K562 (cell line): ENCODE data around the gene PIP4K2A. TPM values are rescaled to one million over a fixed set of nuclear protein-coding genes. Genes with fewer than 3 reads are reported as not detected.

Experiments used
- ATF7 ChIP-seq: fragments of 450-650 bp; IDR thresholded peaks from 2 replicates; pipeline ENCODE4 v1.7.1; 2014; ENCODE audit warnings: mild to moderate bottlenecking, moderate library complexity
- BCOR ChIP-seq: fragments of 450-650 bp; IDR thresholded peaks from 2 replicates; pipeline ENCODE4 v1.6.1; 2016
- CBFA2T2 ChIP-seq: fragments of 450-650 bp; conservative IDR thresholded peaks from 2 replicates; pipeline ENCODE4 v1.6.1; 2017; ENCODE audit warnings: mild to moderate bottlenecking
- DPF2 ChIP-seq: fragments of 450-650 bp; IDR thresholded peaks from 2 replicates; pipeline ENCODE4 v1.6.1; 2016
- ESRRA ChIP-seq: fragments of 450-650 bp; IDR thresholded peaks from 2 replicates; pipeline ENCODE4 v1.6.1; 2014; ENCODE audit warnings: low read depth, mild to moderate bottlenecking, moderate library complexity, borderline replicate concordance
- GATAD2B ChIP-seq: fragments of 450-650 bp; IDR thresholded peaks from 2 replicates; pipeline ENCODE4 v1.6.1; 2017; ENCODE audit warnings: mild to moderate bottlenecking, borderline replicate concordance
- HNRNPLL ChIP-seq: fragments of 200-400 bp; formaldehyde crosslinking; IDR thresholded peaks from 2 replicates; pipeline ENCODE4 v1.6.1; 2017; ENCODE audit warnings: low read length, low read depth, mild to moderate bottlenecking; ENCODE audit not compliant: poor library complexity, severe bottlenecking
- JUND ChIP-seq, 2 experiments: IDR thresholded peaks; 2 replicates in 1 of 2; 3 replicates in 1 of 2; pipeline ENCODE4 v1.6.1; 2011; ENCODE audit warnings: borderline replicate concordance in 2 of 2, low read depth in 2 of 2, low read length in 2 of 2, improper control_type of control experiment in 1 of 2, missing biosample characterization in 1 of 2, missing genetic modification characterization in 1 of 2, missing genetic modification reagents in 1 of 2
- LCOR ChIP-seq: sonication (generic); formaldehyde crosslinking; IDR thresholded peaks from 2 replicates; pipeline ENCODE4 v1.8.0; 2022; ENCODE audit warnings: mild to moderate bottlenecking, missing genetic modification reagents
- MAFG ChIP-seq: fragments of 450-650 bp; conservative IDR thresholded peaks from 2 replicates; pipeline ENCODE4 v1.6.1; 2016; ENCODE audit warnings: missing genetic modification characterization, missing compliant biosample characterization
- RBFOX2 ChIP-seq: fragments of 200-400 bp; formaldehyde crosslinking; IDR thresholded peaks from 2 replicates; pipeline ENCODE4 v1.6.1; 2017; ENCODE audit warnings: low read depth, mild to moderate bottlenecking, low read length, moderate library complexity
- RCOR1 ChIP-seq, 2 experiments: IDR thresholded peaks; 2 replicates each; pipeline ENCODE4 v1.6.1; 2012; ENCODE audit warnings: low read depth in 2 of 2, low read length in 2 of 2, borderline replicate concordance in 1 of 2, improper control_type of control experiment in 1 of 2
- SP1 ChIP-seq: sonication (generic); formaldehyde crosslinking; IDR thresholded peaks from 2 replicates; pipeline ENCODE4 v1.8.1; 2022; ENCODE audit warnings: mild to moderate bottlenecking, missing genetic modification reagents
- TARDBP ChIP-seq: fragments of 450-650 bp; IDR thresholded peaks from 2 replicates; pipeline ENCODE4 v1.6.1; 2016
- ZNF175 ChIP-seq: fragments of 200-800 bp; sonication (Bioruptor generic); IDR thresholded peaks from 2 replicates; pipeline ENCODE4 v1.6.1; 2016; ENCODE audit warnings: low read depth, mild to moderate bottlenecking, missing genetic modification characterization, missing compliant biosample characterization
- ZNF589 ChIP-seq: fragments of 200-800 bp; sonication (Bioruptor generic); IDR thresholded peaks from 2 replicates; pipeline ENCODE4 v1.6.1; 2016; ENCODE audit warnings: low read depth, missing genetic modification characterization, missing compliant biosample characterization
- polyA plus RNA-seq, 8 experiments: library from polyadenylated mRNA; depleted of rRNA in 4 of 8; stranded (reverse) in 5 of 8; unstranded in 3 of 8; fragments of >200 nt; fragmentation: Nextera tagmentation in 2 of 8; fragmentation: Illumina TruSeq in 1 of 8; extraction: Ambion mirVana in 2 of 8; extraction: Trizol in 1 of 8; gene quantifications; 2 replicates each; pipeline versions ENCODE4 v1.2.1 to v1.2.3, GENCODE V29; 2011 to 2014; ENCODE audit warnings: inconsistent platforms in 1 of 8, missing spikeins in 1 of 8
- total RNA-seq, 7 experiments: library from RNA; depleted of rRNA in 6 of 7; stranded (reverse); fragments of >200 nt in 6 of 7; fragmentation: Illumina TruSeq in 2 of 7; extraction: Trizol in 2 of 7; gene quantifications; 2 replicates each; pipeline versions ENCODE4 v1.2.1 to v1.2.3, GENCODE V29; 2011 to 2021; ENCODE audit warnings: low replicate concordance in 1 of 7
- TF ChIP-seq, protein P1 (sequence below): sonication (generic); formaldehyde crosslinking; IDR thresholded peaks from 2 replicates; pipeline ENCODE4 v1.9.0; 2022; ENCODE audit warnings: mild to moderate bottlenecking, missing genetic modification reagents
- TF ChIP-seq, protein P2 (sequence below): fragments of 450-650 bp; IDR thresholded peaks from 2 replicates; pipeline ENCODE4 v1.6.1; 2018; ENCODE audit not compliant: partially characterized antibody
- TF ChIP-seq, protein P3 (sequence below): fragments of 200-800 bp; sonication (Bioruptor generic); IDR thresholded peaks from 2 replicates; pipeline ENCODE4 v1.6.1; 2017; ENCODE audit warnings: missing genetic modification characterization, missing compliant biosample characterization
- TF ChIP-seq, protein P4 (sequence below), 3 experiments: IDR thresholded peaks in 2 of 3; conservative IDR thresholded peaks in 1 of 3; 2 replicates each; pipeline ENCODE4 v1.5.1; 2011 to 2012; ENCODE audit warnings: low read length in 3 of 3, mild to moderate bottlenecking in 3 of 3, control low read depth in 2 of 3, improper control_type of control experiment in 1 of 3, inconsistent platforms in 1 of 3, low read depth in 1 of 3, mixed read lengths in 1 of 3, moderate library complexity in 1 of 3; ENCODE audit not compliant: insufficient read depth in 2 of 3

PIP4K2A gene
- total and polyA plus RNA-seq, 9 of the 15 experiments (the other 6 are each of a cell fraction or from before 2014, with no cell fraction given) = 35.6 to 117 (median 71.9) TPM

DNA sequence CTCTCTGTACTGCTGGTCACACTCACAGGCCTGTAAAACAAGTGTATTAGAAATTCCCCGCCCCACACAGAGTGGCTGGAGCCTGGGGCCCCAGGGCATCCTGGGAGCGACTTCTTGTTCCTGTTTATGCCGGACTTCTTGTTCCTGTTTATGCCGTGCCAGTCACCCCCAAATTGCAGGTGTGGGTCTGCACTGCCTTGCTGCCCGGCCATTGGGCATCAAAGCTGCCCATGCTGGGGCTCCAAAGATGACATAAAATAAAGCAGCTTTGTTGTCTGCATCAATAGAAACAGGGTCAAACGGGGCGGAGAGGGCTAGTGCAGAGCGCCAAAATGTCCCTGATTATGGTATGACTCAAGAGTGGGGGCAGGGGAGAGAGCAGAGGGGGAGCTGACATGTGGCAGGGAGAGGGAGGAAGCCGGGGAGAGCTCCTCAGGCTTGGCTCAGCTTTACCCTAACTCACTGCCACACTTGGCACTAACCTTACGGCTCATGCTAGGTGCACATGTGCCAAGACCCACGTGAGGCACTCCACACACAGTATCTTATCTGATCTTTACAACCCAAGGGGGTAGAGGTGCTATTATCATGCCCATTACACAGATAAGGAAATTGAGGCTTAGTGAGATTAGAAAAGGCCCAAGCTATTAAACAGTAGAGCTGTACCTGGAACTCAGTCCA lies 98.4 kb downstream of the PIP4K2A start (continued):
- TF ChIP-seq SP1 (CRISPR knock-in tag) = peak; percentile 52
- TF ChIP-seq HNRNPLL = no peak
- 0 out of 2 replicates have a peak, but pooled peaks have one; percentile 48 for TF ChIP-seq GATAD2B
- peak; percentile 75; the same call in 1 of the 2 replicates for TF ChIP-seq ZNF175
- TF ChIP-seq JUND (IDR thresholded peaks at IDR 0.05; ENCODE audit: borderline replicate concordance, low read depth, low read length) = peak; percentile 89
- TF ChIP-seq JUND (tag; IDR thresholded peaks at IDR 0.05; ENCODE audit: borderline replicate concordance, low read depth, low read length) = peak; percentile 75; the same call in 2 of the 3 replicates
- TF ChIP-seq ATF7 = peak; percentile 73; the same call in 1 of the 2 replicates
- TF ChIP-seq, protein P1, sequence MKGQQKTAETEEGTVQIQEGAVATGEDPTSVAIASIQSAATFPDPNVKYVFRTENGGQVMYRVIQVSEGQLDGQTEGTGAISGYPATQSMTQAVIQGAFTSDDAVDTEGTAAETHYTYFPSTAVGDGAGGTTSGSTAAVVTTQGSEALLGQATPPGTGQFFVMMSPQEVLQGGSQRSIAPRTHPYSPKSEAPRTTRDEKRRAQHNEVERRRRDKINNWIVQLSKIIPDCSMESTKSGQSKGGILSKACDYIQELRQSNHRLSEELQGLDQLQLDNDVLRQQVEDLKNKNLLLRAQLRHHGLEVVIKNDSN (CRISPR knock-in tag) = peak; percentile 68
- TF ChIP-seq, protein P2, sequence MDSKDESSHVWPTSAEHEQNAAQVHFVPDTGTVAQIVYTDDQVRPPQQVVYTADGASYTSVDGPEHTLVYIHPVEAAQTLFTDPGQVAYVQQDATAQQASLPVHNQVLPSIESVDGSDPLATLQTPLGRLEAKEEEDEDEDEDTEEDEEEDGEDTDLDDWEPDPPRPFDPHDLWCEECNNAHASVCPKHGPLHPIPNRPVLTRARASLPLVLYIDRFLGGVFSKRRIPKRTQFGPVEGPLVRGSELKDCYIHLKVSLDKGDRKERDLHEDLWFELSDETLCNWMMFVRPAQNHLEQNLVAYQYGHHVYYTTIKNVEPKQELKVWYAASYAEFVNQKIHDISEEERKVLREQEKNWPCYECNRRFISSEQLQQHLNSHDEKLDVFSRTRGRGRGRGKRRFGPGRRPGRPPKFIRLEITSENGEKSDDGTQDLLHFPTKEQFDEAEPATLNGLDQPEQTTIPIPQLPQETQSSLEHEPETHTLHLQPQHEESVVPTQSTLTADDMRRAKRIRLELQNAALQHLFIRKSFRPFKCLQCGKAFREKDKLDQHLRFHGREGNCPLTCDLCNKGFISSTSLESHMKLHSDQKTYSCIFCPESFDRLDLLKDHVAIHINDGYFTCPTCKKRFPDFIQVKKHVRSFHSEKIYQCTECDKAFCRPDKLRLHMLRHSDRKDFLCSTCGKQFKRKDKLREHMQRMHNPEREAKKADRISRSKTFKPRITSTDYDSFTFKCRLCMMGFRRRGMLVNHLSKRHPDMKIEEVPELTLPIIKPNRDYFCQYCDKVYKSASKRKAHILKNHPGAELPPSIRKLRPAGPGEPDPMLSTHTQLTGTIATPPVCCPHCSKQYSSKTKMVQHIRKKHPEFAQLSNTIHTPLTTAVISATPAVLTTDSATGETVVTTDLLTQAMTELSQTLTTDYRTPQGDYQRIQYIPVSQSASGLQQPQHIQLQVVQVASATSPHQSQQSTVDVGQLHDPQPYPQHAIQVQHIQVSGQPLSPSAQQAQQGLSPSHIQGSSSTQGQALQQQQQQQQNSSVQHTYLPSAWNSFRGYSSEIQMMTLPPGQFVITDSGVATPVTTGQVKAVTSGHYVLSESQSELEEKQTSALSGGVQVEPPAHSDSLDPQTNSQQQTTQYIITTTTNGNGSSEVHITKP = peak; percentile 86
- TF ChIP-seq LCOR (CRISPR knock-in tag) = peak; percentile 84; the same call in 1 of the 2 replicates
- TF ChIP-seq, protein P3, sequence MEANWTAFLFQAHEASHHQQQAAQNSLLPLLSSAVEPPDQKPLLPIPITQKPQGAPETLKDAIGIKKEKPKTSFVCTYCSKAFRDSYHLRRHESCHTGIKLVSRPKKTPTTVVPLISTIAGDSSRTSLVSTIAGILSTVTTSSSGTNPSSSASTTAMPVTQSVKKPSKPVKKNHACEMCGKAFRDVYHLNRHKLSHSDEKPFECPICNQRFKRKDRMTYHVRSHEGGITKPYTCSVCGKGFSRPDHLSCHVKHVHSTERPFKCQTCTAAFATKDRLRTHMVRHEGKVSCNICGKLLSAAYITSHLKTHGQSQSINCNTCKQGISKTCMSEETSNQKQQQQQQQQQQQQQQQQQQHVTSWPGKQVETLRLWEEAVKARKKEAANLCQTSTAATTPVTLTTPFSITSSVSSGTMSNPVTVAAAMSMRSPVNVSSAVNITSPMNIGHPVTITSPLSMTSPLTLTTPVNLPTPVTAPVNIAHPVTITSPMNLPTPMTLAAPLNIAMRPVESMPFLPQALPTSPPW = peak; percentile 68
- TF ChIP-seq ESRRA = 0 out of 2 replicates have a peak, but pooled peaks have one; percentile 17
- TF ChIP-seq, protein P4, sequence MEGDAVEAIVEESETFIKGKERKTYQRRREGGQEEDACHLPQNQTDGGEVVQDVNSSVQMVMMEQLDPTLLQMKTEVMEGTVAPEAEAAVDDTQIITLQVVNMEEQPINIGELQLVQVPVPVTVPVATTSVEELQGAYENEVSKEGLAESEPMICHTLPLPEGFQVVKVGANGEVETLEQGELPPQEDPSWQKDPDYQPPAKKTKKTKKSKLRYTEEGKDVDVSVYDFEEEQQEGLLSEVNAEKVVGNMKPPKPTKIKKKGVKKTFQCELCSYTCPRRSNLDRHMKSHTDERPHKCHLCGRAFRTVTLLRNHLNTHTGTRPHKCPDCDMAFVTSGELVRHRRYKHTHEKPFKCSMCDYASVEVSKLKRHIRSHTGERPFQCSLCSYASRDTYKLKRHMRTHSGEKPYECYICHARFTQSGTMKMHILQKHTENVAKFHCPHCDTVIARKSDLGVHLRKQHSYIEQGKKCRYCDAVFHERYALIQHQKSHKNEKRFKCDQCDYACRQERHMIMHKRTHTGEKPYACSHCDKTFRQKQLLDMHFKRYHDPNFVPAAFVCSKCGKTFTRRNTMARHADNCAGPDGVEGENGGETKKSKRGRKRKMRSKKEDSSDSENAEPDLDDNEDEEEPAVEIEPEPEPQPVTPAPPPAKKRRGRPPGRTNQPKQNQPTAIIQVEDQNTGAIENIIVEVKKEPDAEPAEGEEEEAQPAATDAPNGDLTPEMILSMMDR (IDR thresholded peaks at IDR 0.05 in 2 of 3, conservative IDR thresholded peaks at IDR 0.05 in 1 of 3; ENCODE audit: insufficient read depth in 2 of 3, low read depth in 1 of 3, low read length in 3 of 3) = no peak
- TF ChIP-seq MAFG (tag) = 0 out of 2 replicates have a peak, but pooled peaks have one; percentile 10
- TF ChIP-seq DPF2 = peak; percentile 90
- peak; percentile 42 to 91; a peak in 2 of 4 replicates for TF ChIP-seq RCOR1 (IDR thresholded peaks at IDR 0.05; ENCODE audit: borderline replicate concordance in 1 of 2, low read depth in 2 of 2, low read length in 2 of 2)
- TF ChIP-seq BCOR = peak; percentile 100
- peak; percentile 72 for TF ChIP-seq RBFOX2
- TF ChIP-seq CBFA2T2 = no peak
- TF ChIP-seq TARDBP = no peak
- TF ChIP-seq ZNF589 (CRISPR knock-in tag) = peak; percentile 56
